ENCODE data around the gene GPR132. TPM values are rescaled to one million over a fixed set of nuclear protein-coding genes. Genes with fewer than 3 reads are reported as not detected.
"Not testable (repeated sequence)": the region's sequence is repeated elsewhere in the genome, so short reads cannot be mapped to it uniquely, and the experiment has no call there.

Gene GPR132
- polyA plus RNA-seq (2012; ENCODE audit: low read depth, missing spikeins): 18.8 TPM

GRCh38 chr14:105065280-105066228, at the start of gene GPR132:
TSS of gene GPR132 (minus strand) at chr14:105065430. CDS start at chr14:105055420, 10,010 bp downstream.
- FAIRE-seq (peak; percentile 100), DNase-seq (ENCODE audit: insufficient read length, low spot score) (peak; percentile 86)
- TF ChIP-seq TAF1 (IDR thresholded peaks at IDR 0.05; ENCODE audit: low read depth, low read length) (peak; percentile 85; the same call in 1 of the 2 replicates), POLR2AphosphoS5 (IDR thresholded peaks at IDR 0.05; ENCODE audit: low read depth, low read length) (peak; percentile 87; the same call in 1 of the 2 replicates), SPI1 (IDR thresholded peaks at IDR 0.05; ENCODE audit: low read depth, low read length) (0 out of 2 replicates have a peak, but pooled peaks have one; percentile 47), POU2F2 (IDR thresholded peaks at IDR 0.05; ENCODE audit: low read depth, low read length) (peak; percentile 79), PAX5 (IDR thresholded peaks at IDR 0.05; ENCODE audit: insufficient read depth, low read length, severe bottlenecking) (no peak), POLR2A (IDR thresholded peaks at IDR 0.05; ENCODE audit: low read depth, low read length) (peak; percentile 97)

GRCh38 chr14:105109243-105109642, 44.0 kb upstream of the GPR132 start:
- not testable (repeated sequence) for FAIRE-seq; DNase-seq (ENCODE audit: insufficient read length, low spot score)

- FAIRE-seq: no peak
- no peak for DNase-seq (ENCODE audit: insufficient read length, low spot score)
- TF ChIP-seq SPI1 (IDR thresholded peaks at IDR 0.05; ENCODE audit: low read depth, low read length) (no peak), POU2F2 (IDR thresholded peaks at IDR 0.05; ENCODE audit: low read depth, low read length) (no peak), TAF1 (IDR thresholded peaks at IDR 0.05; ENCODE audit: low read depth, low read length) (no peak), POLR2A (IDR thresholded peaks at IDR 0.05; ENCODE audit: low read depth, low read length) (no peak), POLR2AphosphoS5 (IDR thresholded peaks at IDR 0.05; ENCODE audit: low read depth, low read length) (no peak), PAX5 (IDR thresholded peaks at IDR 0.05; ENCODE audit: insufficient read depth, low read length, severe bottlenecking) (no peak)
These were observed 43.3 kb upstream of the GPR132 start for GRCh38 chr14:105108516-105108864.

- TF ChIP-seq PAX5 (IDR thresholded peaks at IDR 0.05; ENCODE audit: insufficient read depth, low read length, severe bottlenecking) (no peak), POLR2A (IDR thresholded peaks at IDR 0.05; ENCODE audit: low read depth, low read length) (no peak), POLR2AphosphoS5 (IDR thresholded peaks at IDR 0.05; ENCODE audit: low read depth, low read length) (no peak), TAF1 (IDR thresholded peaks at IDR 0.05; ENCODE audit: low read depth, low read length) (no peak), POU2F2 (IDR thresholded peaks at IDR 0.05; ENCODE audit: low read depth, low read length) (no peak), SPI1 (IDR thresholded peaks at IDR 0.05; ENCODE audit: low read depth, low read length) (no peak)
- FAIRE-seq (no peak), DNase-seq (ENCODE audit: insufficient read length, low spot score) (no peak)
These were observed 42.7 kb upstream of the GPR132 start for GRCh38 chr14:105107781-105108515.

GRCh38 chr14:105107351-105107750, 42.1 kb upstream of the GPR132 start:
- DNase-seq (ENCODE audit: insufficient read length, low spot score): no peak
- TF ChIP-seq POU2F2 (IDR thresholded peaks at IDR 0.05; ENCODE audit: low read depth, low read length) (no peak), SPI1 (IDR thresholded peaks at IDR 0.05; ENCODE audit: low read depth, low read length) (no peak), PAX5 (IDR thresholded peaks at IDR 0.05; ENCODE audit: insufficient read depth, low read length, severe bottlenecking) (no peak), POLR2A (IDR thresholded peaks at IDR 0.05; ENCODE audit: low read depth, low read length) (no peak), TAF1 (IDR thresholded peaks at IDR 0.05; ENCODE audit: low read depth, low read length) (no peak), POLR2AphosphoS5 (IDR thresholded peaks at IDR 0.05; ENCODE audit: low read depth, low read length) (no peak)
- FAIRE-seq: no peak

GRCh38 chr14:105105158-105105557, 39.9 kb upstream of the GPR132 start:
- no peak for TF ChIP-seq POLR2AphosphoS5 (IDR thresholded peaks at IDR 0.05; ENCODE audit: low read depth, low read length)
- no peak for TF ChIP-seq POU2F2 (IDR thresholded peaks at IDR 0.05; ENCODE audit: low read depth, low read length)
- 0 out of 2 replicates have a peak, but pooled peaks have one; percentile 26 for TF ChIP-seq SPI1 (IDR thresholded peaks at IDR 0.05; ENCODE audit: low read depth, low read length)
- FAIRE-seq: no peak

GRCh38 chr14:105102893-105103292, 37.7 kb upstream of the GPR132 start:
- TF ChIP-seq TAF1 (IDR thresholded peaks at IDR 0.05; ENCODE audit: low read depth, low read length): no peak
- no peak for TF ChIP-seq POU2F2 (IDR thresholded peaks at IDR 0.05; ENCODE audit: low read depth, low read length)
- TF ChIP-seq POLR2AphosphoS5 (IDR thresholded peaks at IDR 0.05; ENCODE audit: low read depth, low read length): no peak
- TF ChIP-seq PAX5 (IDR thresholded peaks at IDR 0.05; ENCODE audit: insufficient read depth, low read length, severe bottlenecking): no peak
- TF ChIP-seq POLR2A (IDR thresholded peaks at IDR 0.05; ENCODE audit: low read depth, low read length): no peak
- TF ChIP-seq SPI1 (IDR thresholded peaks at IDR 0.05; ENCODE audit: low read depth, low read length): no peak
- FAIRE-seq: no peak
- no peak for DNase-seq (ENCODE audit: insufficient read length, low spot score)

More at GRCh38 chr14:105105158-105105557, 39.9 kb upstream of the GPR132 start:
- DNase-seq (ENCODE audit: insufficient read length, low spot score): no peak

- TF ChIP-seq TAF1 (IDR thresholded peaks at IDR 0.05; ENCODE audit: low read depth, low read length) (no peak), POLR2AphosphoS5 (IDR thresholded peaks at IDR 0.05; ENCODE audit: low read depth, low read length) (no peak), PAX5 (IDR thresholded peaks at IDR 0.05; ENCODE audit: insufficient read depth, low read length, severe bottlenecking) (no peak), SPI1 (IDR thresholded peaks at IDR 0.05; ENCODE audit: low read depth, low read length) (no peak), POLR2A (IDR thresholded peaks at IDR 0.05; ENCODE audit: low read depth, low read length) (no peak), POU2F2 (IDR thresholded peaks at IDR 0.05; ENCODE audit: low read depth, low read length) (no peak)
- FAIRE-seq: no peak
- DNase-seq (ENCODE audit: insufficient read length, low spot score): no peak
These were observed 37.2 kb upstream of the GPR132 start for GRCh38 chr14:105102361-105102870.

- FAIRE-seq: peak; percentile 26
These were observed 35.7 kb upstream of the GPR132 start for GRCh38 chr14:105100910-105101309.

More at GRCh38 chr14:105100910-105101309, 35.7 kb upstream of the GPR132 start:
- DNase-seq (ENCODE audit: insufficient read length, low spot score): no peak
- TF ChIP-seq POU2F2 (IDR thresholded peaks at IDR 0.05; ENCODE audit: low read depth, low read length) (no peak), TAF1 (IDR thresholded peaks at IDR 0.05; ENCODE audit: low read depth, low read length) (no peak), POLR2AphosphoS5 (IDR thresholded peaks at IDR 0.05; ENCODE audit: low read depth, low read length) (no peak), SPI1 (IDR thresholded peaks at IDR 0.05; ENCODE audit: low read depth, low read length) (no peak)

All from GM12891 (cell line).